ENCODE data around the gene ABCC8.

The ABCC8 gene

GRCh38 chr11:17500673-17501072 lies 24.0 kb upstream of the ABCC8 start (continued):
- no peak for TF ChIP-seq ZBTB49 (tag by site-specific recombination; IDR thresholded peaks at IDR 0.05; ENCODE audit: low read depth)
- TF ChIP-seq BCL6B (tag by site-specific recombination; IDR thresholded peaks at IDR 0.05): no peak
- no peak for TF ChIP-seq ZFP37 (tag by site-specific recombination; IDR thresholded peaks at IDR 0.05)
- no peak for TF ChIP-seq PATZ1 (tag by site-specific recombination; IDR thresholded peaks at IDR 0.05)
- TF ChIP-seq ZNF48 (tag by site-specific recombination; IDR thresholded peaks at IDR 0.05): no peak
- TF ChIP-seq ZNF510 (tag by site-specific recombination; IDR thresholded peaks at IDR 0.05; ENCODE audit: insufficient replicate concordance): no peak
- TF ChIP-seq ZNF580 (tag by site-specific recombination; IDR thresholded peaks at IDR 0.05): no peak

GRCh38 chr11:17498475-17498874 lies 21.8 kb upstream of the ABCC8 start:
- Histone ChIP-seq H3K27ac (ENCODE audit: extremely low read depth, low read depth, low read length) (no peak overlapping the region), H3K9me3 (ENCODE audit: control insufficient read depth, insufficient read depth, low read depth, low read length) (no peaks in the 10 kb centered on the region), H3K36me3 (ENCODE audit: control insufficient read depth in 2 of 2, insufficient read depth in 1 of 2, low read length in 2 of 2) (no peaks in the 10 kb centered on the region), H3K4me1 (ENCODE audit: control insufficient read depth, insufficient read depth, low read length) (no peaks in the 10 kb centered on the region), H3K4me3 (ENCODE audit: low read depth, low read length) (no peak overlapping the region)
- ChIA-PET POLR2A (no interaction called here), CTCF (interaction anchor here (0.6 to 3.1 kb wide), 11 partner anchors 9 to 677 kb away, joined by 3 to 24 read pairs (median 3); partner anchors contain the start of gene KCNJ11)
- no peak for TF ChIP-seq GLI2 (tag by site-specific recombination; IDR thresholded peaks at IDR 0.05; ENCODE audit: borderline replicate concordance, low read depth)
- no peak for TF ChIP-seq YY2 (tag by site-specific recombination; IDR thresholded peaks at IDR 0.05)
- no peak for TF ChIP-seq KLF17 (tag by site-specific recombination; IDR thresholded peaks at IDR 0.05)
- no peak for TF ChIP-seq ZFP41 (tag by site-specific recombination; IDR thresholded peaks at IDR 0.05; ENCODE audit: borderline replicate concordance)
- TF ChIP-seq PATZ1 (tag by site-specific recombination; IDR thresholded peaks at IDR 0.05): no peak
- no peak for TF ChIP-seq ZNF692 (tag by site-specific recombination; IDR thresholded peaks at IDR 0.05)
- no peak for TF ChIP-seq PBX3 (CRISPR knock-in tag; IDR thresholded peaks at IDR 0.05)
- no peak for TF ChIP-seq ZNF660 (tag by site-specific recombination; IDR thresholded peaks at IDR 0.05)
- TF ChIP-seq ZBTB21 (tag by site-specific recombination; IDR thresholded peaks at IDR 0.05): no peak
- no peak for TF ChIP-seq ZBTB11 (tag by site-specific recombination; conservative IDR thresholded peaks at IDR 0.05; ENCODE audit: low read depth)
- TF ChIP-seq ZNF571 (tag by site-specific recombination; IDR thresholded peaks at IDR 0.05): no peak
- TF ChIP-seq ZNF121 (tag by site-specific recombination; IDR thresholded peaks at IDR 0.05): no peak
- no peak for TF ChIP-seq SETDB1 (IDR thresholded peaks at IDR 0.05; ENCODE audit: insufficient read length, low read length)
